Panc1 (cell line): ENCODE measurements around the gene CTTNBP2. TPM values are rescaled to one million over a fixed set of nuclear protein-coding genes. Genes with fewer than 3 reads are reported as not detected.

Source experiments
- ATAC-seq: fragments of 200-7000 bp; cut with Tn5 transposase; 2 replicates; pipeline ENCODE4 v1.9.1; 2020; ENCODE audit warnings: mild to moderate bottlenecking, moderate library complexity
- BruUV-seq: library from RNA; stranded (reverse); fragments of 400-500 nt; replicated peaks from 2 replicates; lab custom pipeline; 2021; lab: Mats Ljungman, UMichigan
- CTCF ChIA-PET: fragments of 300-600 bp; sonication (Branson Sonifier 250); formaldehyde crosslinking; loops from one replicate; lab custom pipeline; 2022; ENCODE audit warnings: antibody characterized with exemption; lab: Charles Lee
- POLR2A ChIA-PET: fragments of 300-600 bp; sonication (Branson Sonifier 250); formaldehyde crosslinking; loops from one replicate; lab custom pipeline; 2022; ENCODE audit warnings: antibody characterized with exemption; lab: Charles Lee
- DNase-seq: peaks from one replicate; pipeline ENCODE4 v3.0.0-alpha.2; 2010; ENCODE audit warnings: low read depth, low spot score
- H3K27ac ChIP-seq: 2 replicates; pipeline ENCODE4 v1.5.1; 2011; ENCODE audit warnings: mild to moderate bottlenecking, low read length, inconsistent platforms
- H3K27me3 ChIP-seq: fragments of 200-500 bp; sonication (Bioruptor generic); 2 replicates; pipeline ENCODE4 v1.6.0; 2014; ENCODE audit warnings: low read length, inconsistent platforms; ENCODE audit not compliant: control insufficient read depth, insufficient read depth
- H3K36me3 ChIP-seq: fragments of 200-500 bp; sonication (Bioruptor generic); 2 replicates; pipeline ENCODE4 v1.5.1; 2014; ENCODE audit warnings: inconsistent platforms, mild to moderate bottlenecking, low read length, moderate library complexity; ENCODE audit not compliant: control insufficient read depth, insufficient read depth
- H3K4me1 ChIP-seq: 2 replicates; pipeline ENCODE4 v1.5.1; 2011; ENCODE audit warnings: inconsistent platforms, mild to moderate bottlenecking, low read length, moderate library complexity; ENCODE audit not compliant: control insufficient read depth, insufficient read depth
- H3K4me3 ChIP-seq, 2 experiments: 2 replicates each; pipeline ENCODE4 v1.5.1; 2011 to 2012; ENCODE audit warnings: low read depth in 2 of 2, low read length in 2 of 2, mild to moderate bottlenecking in 2 of 2, inconsistent platforms in 1 of 2, moderate library complexity in 1 of 2
- H3K9me3 ChIP-seq: fragments of 200-500 bp; sonication (Bioruptor generic); 2 replicates; pipeline ENCODE4 v1.5.1; 2014; ENCODE audit warnings: low read depth, mild to moderate bottlenecking, inconsistent platforms, low read length, moderate library complexity; ENCODE audit not compliant: control insufficient read depth, insufficient read depth
- POLR2AphosphoS5 ChIP-seq: IDR thresholded peaks from 2 replicates; pipeline ENCODE4 v1.6.1; 2012; ENCODE audit warnings: mild to moderate bottlenecking, low read depth, low read length, moderate library complexity
- SIN3A ChIP-seq: IDR thresholded peaks from 2 replicates; pipeline ENCODE4 v1.6.1; 2012; ENCODE audit warnings: low read depth, mild to moderate bottlenecking, low read length, moderate library complexity, borderline replicate concordance; ENCODE audit not compliant: insufficient read depth
- TCF7L2 ChIP-seq: IDR thresholded peaks from 2 replicates; pipeline ENCODE4 v1.6.1; 2011; ENCODE audit warnings: mild to moderate bottlenecking, low read depth, low read length, inconsistent platforms
- in situ Hi-C: cut with HindIII; loops from 2 replicates; pipeline ENCODE4 v1.10.0; 2016; ENCODE audit warnings: low sequenced_read_pairs, low pct_unique_long_range_greater_than_20kb
- intact Hi-C: fragments of 100-400 bp; cut with micrococcal nuclease; formaldehyde crosslinking; loops from one replicate; pipeline ENCODE4 v1.10.0; 2022; ENCODE audit not compliant: unreplicated experiment
- total RNA-seq: library from RNA; stranded (reverse); gene quantifications from one replicate; pipeline ENCODE4 v1.2.1, GENCODE V29; 2021; ENCODE audit not compliant: unreplicated experiment
- TF ChIP-seq, protein P1 (sequence below), 2 experiments: IDR thresholded peaks; 2 replicates each; pipeline ENCODE4 v1.6.1; 2011 to 2012; ENCODE audit warnings: low read depth in 2 of 2, control low read depth in 1 of 2, low read length in 1 of 2, mild to moderate bottlenecking in 1 of 2, moderate library complexity in 1 of 2; ENCODE audit not compliant: insufficient read depth in 1 of 2
- TF ChIP-seq, protein P2 (sequence below): fragments of 450-650 bp; IDR thresholded peaks from 2 replicates; pipeline ENCODE4 v1.5.1; 2017; ENCODE audit warnings: mild to moderate bottlenecking

Gene CTTNBP2
- total RNA-seq, 1 experiment from 2014 or later: 1.0 TPM

DNA sequence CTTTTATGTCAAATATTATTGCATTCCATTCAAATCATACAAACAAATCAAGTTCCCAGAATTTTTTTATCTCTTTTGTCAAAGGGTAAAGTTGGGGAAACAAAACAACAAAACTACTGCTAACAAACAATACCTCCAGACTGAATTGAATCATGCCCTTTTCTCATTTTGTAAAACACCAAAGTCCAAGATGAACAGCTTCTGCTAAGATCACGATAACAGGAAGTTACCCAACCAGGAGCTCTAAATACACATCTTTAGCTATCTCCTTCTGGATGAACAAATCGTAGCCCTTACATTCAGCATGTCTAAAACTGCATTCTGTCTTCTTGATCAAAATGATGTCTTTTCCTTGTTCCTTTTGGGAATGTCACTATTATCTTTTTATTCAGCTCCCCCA is 97.4 kb downstream of the CTTNBP2 start:
- Histone ChIP-seq H3K27me3 (peaks cover 2% of the 10 kb centered on the region; the same call in 1 of the 2 replicates), H3K36me3 (no peaks in the 10 kb centered on the region), H3K4me1 (no peaks in the 10 kb centered on the region), H3K9me3 (no peaks in the 10 kb centered on the region), H3K4me3 (no peak overlapping the region), H3K27ac (no peak overlapping the region)
- no peak for TF ChIP-seq TCF7L2
- TF ChIP-seq, protein P1, sequence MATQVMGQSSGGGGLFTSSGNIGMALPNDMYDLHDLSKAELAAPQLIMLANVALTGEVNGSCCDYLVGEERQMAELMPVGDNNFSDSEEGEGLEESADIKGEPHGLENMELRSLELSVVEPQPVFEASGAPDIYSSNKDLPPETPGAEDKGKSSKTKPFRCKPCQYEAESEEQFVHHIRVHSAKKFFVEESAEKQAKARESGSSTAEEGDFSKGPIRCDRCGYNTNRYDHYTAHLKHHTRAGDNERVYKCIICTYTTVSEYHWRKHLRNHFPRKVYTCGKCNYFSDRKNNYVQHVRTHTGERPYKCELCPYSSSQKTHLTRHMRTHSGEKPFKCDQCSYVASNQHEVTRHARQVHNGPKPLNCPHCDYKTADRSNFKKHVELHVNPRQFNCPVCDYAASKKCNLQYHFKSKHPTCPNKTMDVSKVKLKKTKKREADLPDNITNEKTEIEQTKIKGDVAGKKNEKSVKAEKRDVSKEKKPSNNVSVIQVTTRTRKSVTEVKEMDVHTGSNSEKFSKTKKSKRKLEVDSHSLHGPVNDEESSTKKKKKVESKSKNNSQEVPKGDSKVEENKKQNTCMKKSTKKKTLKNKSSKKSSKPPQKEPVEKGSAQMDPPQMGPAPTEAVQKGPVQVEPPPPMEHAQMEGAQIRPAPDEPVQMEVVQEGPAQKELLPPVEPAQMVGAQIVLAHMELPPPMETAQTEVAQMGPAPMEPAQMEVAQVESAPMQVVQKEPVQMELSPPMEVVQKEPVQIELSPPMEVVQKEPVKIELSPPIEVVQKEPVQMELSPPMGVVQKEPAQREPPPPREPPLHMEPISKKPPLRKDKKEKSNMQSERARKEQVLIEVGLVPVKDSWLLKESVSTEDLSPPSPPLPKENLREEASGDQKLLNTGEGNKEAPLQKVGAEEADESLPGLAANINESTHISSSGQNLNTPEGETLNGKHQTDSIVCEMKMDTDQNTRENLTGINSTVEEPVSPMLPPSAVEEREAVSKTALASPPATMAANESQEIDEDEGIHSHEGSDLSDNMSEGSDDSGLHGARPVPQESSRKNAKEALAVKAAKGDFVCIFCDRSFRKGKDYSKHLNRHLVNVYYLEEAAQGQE (IDR thresholded peaks at IDR 0.05; ENCODE audit: insufficient read depth in 1 of 2, low read depth in 2 of 2, low read length in 1 of 2): no peak
- TF ChIP-seq SIN3A: no peak
- no peak for TF ChIP-seq POLR2AphosphoS5
- TF ChIP-seq, protein P2, sequence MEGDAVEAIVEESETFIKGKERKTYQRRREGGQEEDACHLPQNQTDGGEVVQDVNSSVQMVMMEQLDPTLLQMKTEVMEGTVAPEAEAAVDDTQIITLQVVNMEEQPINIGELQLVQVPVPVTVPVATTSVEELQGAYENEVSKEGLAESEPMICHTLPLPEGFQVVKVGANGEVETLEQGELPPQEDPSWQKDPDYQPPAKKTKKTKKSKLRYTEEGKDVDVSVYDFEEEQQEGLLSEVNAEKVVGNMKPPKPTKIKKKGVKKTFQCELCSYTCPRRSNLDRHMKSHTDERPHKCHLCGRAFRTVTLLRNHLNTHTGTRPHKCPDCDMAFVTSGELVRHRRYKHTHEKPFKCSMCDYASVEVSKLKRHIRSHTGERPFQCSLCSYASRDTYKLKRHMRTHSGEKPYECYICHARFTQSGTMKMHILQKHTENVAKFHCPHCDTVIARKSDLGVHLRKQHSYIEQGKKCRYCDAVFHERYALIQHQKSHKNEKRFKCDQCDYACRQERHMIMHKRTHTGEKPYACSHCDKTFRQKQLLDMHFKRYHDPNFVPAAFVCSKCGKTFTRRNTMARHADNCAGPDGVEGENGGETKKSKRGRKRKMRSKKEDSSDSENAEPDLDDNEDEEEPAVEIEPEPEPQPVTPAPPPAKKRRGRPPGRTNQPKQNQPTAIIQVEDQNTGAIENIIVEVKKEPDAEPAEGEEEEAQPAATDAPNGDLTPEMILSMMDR: no peak
- BruUV-seq: no TSS peak
- no peak for ATAC-seq
- DNase-seq: no peak
- intact Hi-C loops (no loop called here), in situ Hi-C loops (no loop called here)
- ChIA-PET POLR2A (no interaction called here), CTCF (no interaction called here)

DNA sequence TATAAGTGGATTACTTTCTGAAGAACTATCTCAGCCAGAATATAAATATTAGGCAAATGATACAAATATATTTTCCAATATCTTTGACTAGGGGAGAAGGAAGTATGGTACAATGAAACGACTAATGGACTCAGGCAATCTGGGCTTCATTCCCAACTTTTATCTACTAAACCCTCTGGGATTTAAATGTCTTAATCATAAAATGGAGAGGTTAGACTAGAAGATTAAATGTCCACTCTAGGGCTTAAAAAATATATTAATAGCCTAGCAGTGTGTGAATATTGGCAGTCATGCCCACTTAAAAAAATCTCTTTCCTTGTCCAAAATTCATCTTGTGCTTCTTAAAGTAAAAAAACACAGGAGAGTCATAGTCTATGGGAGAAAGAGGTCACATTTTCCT is 98.3 kb downstream of the CTTNBP2 start:
- TF ChIP-seq, protein P2: no peak
- TF ChIP-seq POLR2AphosphoS5 (no peak), TCF7L2 (no peak), SIN3A (no peak)
- TF ChIP-seq, protein P1 (IDR thresholded peaks at IDR 0.05; ENCODE audit: insufficient read depth in 1 of 2, low read depth in 2 of 2, low read length in 1 of 2): no peak
- Histone ChIP-seq H3K9me3 (no peaks in the 10 kb centered on the region), H3K36me3 (no peaks in the 10 kb centered on the region), H3K27me3 (no peaks in the 10 kb centered on the region), H3K4me3 (no peak overlapping the region), H3K27ac (no peak overlapping the region), H3K4me1 (no peaks in the 10 kb centered on the region)
- in situ Hi-C loops (no loop called here), intact Hi-C loops (no loop called here)
- BruUV-seq: no TSS peak
- POLR2A ChIA-PET: no interaction called here
- DNase-seq (no peak), ATAC-seq (no peak)
- CTCF ChIA-PET: no interaction called here
